ENCODE data around the gene PFKFB2.

DNA sequence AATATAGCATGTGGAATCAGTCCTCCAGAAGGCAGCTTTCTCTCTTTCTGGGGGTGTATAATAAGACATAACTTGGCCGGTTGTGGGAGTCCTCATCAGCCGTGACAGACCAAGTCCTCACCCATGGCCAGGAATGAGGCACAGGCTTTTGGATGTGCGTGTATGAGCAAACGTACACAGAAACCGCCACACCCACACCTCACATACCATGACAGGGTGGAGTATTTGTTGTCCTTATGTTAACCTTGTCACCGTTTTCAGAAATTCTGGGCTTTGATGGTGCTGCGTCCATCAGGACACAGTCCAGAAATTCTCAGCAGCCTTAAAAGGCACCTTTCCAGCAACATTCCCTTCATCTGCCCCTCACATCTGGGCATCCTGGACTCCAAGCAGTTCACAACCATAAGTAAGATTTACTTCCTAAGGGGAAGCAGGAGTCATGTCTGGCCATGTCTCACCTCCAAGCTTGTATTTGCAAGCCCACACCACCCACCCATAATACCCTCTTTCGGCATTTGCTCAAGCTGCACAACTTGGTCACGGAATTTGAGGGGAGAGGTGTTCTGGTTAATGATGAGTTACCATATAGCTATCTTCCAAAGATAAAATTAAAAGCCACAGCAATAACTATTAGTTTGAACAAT lies 32.9 kb upstream of the PFKFB2 start:
- no peak for TF ChIP-seq EZH2 (optimal IDR thresholded peaks at IDR 0.05; ENCODE audit: low read depth, low read length)
- TF ChIP-seq, protein P1, sequence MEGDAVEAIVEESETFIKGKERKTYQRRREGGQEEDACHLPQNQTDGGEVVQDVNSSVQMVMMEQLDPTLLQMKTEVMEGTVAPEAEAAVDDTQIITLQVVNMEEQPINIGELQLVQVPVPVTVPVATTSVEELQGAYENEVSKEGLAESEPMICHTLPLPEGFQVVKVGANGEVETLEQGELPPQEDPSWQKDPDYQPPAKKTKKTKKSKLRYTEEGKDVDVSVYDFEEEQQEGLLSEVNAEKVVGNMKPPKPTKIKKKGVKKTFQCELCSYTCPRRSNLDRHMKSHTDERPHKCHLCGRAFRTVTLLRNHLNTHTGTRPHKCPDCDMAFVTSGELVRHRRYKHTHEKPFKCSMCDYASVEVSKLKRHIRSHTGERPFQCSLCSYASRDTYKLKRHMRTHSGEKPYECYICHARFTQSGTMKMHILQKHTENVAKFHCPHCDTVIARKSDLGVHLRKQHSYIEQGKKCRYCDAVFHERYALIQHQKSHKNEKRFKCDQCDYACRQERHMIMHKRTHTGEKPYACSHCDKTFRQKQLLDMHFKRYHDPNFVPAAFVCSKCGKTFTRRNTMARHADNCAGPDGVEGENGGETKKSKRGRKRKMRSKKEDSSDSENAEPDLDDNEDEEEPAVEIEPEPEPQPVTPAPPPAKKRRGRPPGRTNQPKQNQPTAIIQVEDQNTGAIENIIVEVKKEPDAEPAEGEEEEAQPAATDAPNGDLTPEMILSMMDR (IDR thresholded peaks at IDR 0.05; ENCODE audit: low read length) = no peak
